Posterior vena cava (tissue), 2 donors: ENCODE results near the gene RNF212. TPM values are rescaled to one million over a fixed set of nuclear protein-coding genes. Genes with fewer than 3 reads are reported as not detected.

Experiments used
- DNase-seq: peaks from one replicate; pipeline ENCODE4 v3.0.0-alpha.2; 2020; ENCODE audit warnings: low spot score
- intact Hi-C, 2 donors: fragments of 100-400 bp; cut with DNase I; formaldehyde crosslinking; loops; one replicate each; pipeline versions ENCODE4 v1.14.1 to v1.14.2; 2022 to 2023
- total RNA-seq, 2 donors: library from RNA; stranded (reverse); fragmentation: NEBNext Ultra II Directional; extraction: Animal tissue kit (Norgen Biotek cat#: 25700); gene quantifications; one replicate each; pipeline ENCODE4 v1.2.1, GENCODE V29; 2021
- donor health status: DM: yes; HTN: yes; CAD: no.
- donor health status: DM: yes; HTN: yes; CAD: no.

The RNF212 gene
- total RNA-seq, 2 donors from 2014 or later: 0.76 to 4.0 TPM

DNA sequence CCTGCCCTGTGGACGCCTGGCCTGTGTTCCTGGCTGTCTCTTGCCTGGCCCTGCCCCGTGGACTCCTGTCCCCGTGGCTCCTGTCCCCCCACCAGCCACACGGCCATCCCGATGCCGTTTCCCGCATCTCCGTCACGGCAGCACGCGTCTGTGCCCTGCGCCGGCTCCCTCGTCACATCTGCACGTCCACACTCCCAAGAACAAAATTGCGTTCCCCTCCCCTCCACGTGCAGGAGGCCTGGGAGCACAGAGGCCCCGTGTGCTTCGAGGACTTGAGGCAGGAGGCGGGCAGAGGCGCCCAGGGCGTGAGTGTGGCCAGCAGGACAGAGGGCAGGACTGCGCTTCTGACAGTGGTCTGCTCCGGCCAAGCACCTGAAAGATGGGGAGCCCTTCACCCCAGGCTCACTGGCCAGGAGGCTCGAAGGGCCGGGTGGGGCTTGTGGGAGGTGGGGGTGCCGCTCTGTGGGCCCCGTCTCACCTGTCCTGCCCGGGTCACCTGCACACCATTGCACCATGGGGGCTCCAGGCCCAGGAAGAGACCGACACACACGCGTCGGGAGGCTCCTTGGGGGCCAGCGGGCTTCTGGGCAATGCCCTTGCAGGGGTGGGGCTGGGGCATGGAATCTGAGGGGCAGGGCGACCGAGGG is 84.7 kb downstream of the RNF212 start:
- intact Hi-C loops: no loop called here
- DNase-seq: no peak

DNA sequence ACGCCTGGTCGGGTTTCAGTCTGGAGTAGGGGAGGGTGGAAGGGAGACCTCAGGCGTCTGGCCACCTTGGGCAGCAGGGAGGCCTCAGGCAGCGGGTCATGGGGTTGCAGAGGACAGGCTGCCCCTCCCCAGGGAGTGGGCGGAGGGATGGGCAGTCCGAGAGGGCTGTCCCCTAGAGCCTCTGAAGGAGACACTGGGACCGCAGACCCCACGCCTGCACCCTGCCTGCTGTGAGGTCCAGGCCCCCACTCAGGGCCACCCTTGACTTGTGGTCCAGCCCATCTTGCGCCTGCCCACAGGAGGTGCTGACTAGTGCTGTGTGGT is 85.5 kb downstream of the RNF212 start:
- intact Hi-C loops: loop anchor here in 1 of 2 donors (1.0 kb wide), 1 partner anchor 35 kb away; the partner anchor contains the start of gene SLC26A1
- DNase-seq: no peak

DNA sequence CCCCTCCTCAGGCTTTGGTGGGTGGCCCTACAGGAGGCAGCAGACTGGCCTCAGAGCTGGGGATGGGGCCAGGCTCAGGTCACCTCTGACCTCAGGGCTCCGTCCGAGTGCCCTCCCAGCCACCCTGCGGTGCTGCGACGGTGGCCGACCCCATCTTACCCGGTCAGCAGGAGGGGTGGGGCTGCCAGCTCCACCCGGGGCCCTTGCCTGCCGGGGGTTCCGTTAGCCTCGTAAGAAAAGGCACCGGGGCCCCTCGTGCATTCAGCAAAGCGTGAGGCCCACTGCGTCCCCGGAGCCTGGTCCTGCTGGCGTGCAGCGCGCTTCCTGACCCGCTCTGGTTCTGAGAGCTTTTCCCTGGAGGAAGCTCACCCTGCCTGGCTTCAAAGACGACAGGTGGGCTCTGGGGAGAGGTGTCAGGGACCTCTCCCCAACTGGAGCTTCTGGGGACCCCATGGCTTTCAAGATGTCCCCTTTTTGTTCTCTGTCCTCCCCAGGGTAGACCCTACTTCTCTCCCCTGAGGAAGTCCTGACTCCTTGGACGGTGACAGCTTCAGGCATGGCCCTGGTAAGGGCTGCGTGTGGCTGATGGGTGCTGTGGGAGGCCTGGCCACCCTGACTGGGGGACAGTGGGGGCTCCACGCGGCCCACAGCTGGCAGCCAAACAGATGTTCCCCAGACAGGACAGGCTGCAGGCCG is 86.0 kb downstream of the RNF212 start:
- intact Hi-C loops: loop anchor here in 1 of 2 donors (1.0 kb wide), 1 partner anchor 34 kb away; the partner anchor contains the start of gene SLC26A1
- no peak for DNase-seq

DNA sequence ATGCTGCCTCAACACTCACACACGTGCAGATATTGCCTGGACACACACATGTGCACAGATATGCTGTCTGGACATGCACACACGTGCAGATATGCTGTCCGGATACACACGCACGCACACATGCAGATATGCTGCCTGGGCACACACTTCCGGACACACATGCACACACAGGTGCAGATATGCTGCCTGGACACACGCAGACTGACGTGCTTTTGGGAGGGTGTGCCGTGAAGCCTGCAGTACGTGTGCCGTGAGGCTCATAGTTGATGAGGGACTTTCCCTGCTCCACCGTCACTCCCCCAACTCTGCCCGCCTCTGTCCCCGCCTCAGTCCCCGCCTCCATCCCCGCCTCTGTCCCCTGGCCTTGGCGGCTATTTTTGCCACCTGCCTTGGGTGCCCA is 87.2 kb downstream of the RNF212 start:
- intact Hi-C loops: no loop called here
- DNase-seq: no peak

DNA sequence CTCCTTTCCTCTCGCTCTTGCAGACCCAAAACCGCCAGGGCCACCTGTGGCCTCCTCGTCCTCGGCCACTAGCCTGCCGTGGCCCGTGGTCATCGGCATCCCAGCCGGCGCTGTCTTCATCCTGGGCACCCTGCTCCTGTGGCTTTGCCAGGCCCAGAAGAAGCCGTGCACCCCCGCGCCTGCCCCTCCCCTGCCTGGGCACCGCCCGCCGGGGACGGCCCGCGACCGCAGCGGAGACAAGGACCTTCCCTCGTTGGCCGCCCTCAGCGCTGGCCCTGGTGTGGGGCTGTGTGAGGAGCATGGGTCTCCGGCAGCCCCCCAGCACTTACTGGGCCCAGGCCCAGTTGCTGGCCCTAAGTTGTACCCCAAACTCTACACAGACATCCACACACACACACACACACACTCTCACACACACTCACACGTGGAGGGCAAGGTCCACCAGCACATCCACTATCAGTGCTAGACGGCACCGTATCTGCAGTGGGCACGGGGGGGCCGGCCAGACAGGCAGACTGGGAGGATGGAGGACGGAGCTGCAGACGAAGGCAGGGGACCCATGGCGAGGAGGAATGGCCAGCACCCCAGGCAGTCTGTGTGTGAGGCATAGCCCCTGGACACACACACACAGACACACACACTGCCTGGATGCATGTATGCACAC is 88.3 kb downstream of the RNF212 start:
- no peak for DNase-seq

DNA sequence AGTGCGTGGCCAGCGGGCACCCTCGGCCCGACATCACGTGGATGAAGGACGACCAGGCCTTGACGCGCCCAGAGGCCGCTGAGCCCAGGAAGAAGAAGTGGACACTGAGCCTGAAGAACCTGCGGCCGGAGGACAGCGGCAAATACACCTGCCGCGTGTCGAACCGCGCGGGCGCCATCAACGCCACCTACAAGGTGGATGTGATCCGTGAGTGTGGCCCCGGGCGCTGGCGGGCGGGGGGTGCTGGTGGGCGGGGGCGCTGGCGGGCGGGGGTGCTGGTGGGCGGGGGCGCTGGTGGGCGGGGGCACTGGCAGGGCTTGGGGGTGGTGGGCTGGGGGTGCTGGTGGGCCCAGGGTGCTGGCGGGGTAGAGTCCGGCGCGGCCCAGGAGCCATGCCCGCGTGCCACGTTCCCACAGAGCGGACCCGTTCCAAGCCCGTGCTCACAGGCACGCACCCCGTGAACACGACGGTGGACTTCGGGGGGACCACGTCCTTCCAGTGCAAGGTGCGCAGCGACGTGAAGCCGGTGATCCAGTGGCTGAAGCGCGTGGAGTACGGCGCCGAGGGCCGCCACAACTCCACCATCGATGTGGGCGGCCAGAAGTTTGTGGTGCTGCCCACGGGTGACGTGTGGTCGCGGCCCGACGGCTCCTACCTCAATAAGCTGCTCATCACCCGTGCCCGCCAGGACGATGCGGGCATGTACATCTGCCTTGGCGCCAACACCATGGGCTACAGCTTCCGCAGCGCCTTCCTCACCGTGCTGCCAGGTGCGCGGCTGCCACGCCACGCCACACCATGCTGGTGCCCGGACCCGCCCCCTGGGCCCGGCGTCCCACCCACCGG is 89.2 kb downstream of the RNF212 start:
- DNase-seq: no peak
- intact Hi-C loops: no loop called here

More for the DNA sequence above, 88.3 kb downstream of the RNF212 start:
- intact Hi-C loops: no loop called here

DNA sequence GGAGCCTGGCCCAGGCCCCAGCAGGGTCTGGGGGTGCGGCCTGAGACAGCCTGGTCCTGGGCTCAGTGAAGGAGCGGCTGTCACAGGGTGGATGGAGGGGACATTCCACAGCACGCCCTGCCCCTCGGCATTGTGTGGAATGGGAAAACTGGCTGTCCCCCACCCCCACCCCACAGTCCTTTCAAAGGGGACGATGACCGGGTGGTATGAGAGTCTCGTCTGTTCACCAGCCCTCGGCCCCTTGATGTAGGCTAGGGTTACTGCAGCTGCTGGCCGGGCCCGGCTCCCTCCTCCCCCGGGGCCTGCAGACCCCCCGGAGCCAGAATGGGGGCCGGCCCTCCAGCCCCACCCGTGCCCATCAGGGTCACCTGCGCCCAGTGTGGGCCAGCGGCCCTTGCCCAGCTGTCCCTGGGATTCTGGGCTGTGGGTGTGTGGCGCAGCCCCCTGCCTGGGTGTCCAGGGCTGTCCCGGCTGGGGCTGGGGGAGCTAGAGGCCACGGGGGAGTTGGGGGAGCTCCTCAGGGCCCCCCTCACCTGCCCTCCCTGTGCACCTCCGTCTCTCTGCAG is 90.2 kb downstream of the RNF212 start:
- intact Hi-C loops: no loop called here
- no peak for DNase-seq

DNA sequence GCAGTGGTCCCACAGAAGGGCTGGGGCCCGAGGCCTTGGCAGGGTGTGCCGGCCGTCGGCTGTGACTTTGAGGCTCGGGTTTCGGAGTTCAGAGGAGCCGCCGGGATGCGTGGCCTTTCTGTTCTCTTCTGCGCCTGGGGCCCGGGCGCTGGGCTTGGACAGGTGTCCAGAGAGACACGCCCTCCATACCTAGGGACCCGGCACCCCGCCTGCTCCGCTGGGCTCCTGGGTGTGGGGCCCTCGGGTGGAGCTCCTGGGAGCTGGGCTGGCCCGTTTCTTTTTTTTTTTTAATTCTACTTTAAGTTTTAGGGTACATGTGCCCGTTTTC is 90.7 kb downstream of the RNF212 start:
- intact Hi-C loops: no loop called here
- no peak for DNase-seq

DNA sequence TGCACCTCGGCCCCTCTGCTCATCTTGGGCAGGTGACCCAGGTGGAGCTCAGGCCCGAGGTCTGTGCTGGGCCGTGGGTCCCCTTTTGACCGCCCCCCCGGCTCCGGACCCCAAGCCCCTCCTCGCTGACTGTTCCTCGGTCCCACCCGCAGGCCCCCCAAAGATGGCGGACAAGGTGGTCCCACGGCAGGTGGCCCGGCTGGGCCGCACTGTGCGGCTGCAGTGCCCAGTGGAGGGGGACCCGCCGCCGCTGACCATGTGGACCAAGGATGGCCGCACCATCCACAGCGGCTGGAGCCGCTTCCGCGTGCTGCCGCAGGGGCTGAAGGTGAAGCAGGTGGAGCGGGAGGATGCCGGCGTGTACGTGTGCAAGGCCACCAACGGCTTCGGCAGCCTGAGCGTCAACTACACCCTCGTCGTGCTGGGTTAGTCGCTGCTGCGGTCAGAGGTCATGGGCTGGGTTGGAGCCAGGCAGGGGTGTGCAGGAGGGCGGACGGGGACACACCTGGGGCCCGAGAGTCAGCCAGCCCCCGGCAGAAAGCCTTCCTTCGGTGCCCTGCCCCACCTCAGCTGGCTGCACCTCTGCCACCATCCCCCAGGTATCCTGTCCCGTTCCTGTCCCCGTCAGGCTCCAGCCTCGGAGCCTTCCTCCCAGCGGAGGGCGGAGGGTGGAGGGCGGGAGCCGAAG is 91.2 kb downstream of the RNF212 start:
- DNase-seq: no peak
- intact Hi-C loops: no loop called here

Other genes starting within 250 kb of the RNF212 start
- gene GAK, start 181.2 kb downstream of the RNF212 start, total RNA-seq: 10 to 100 TPM; 63.5 to 73.5 TPM
- gene TMEM175, start 181.1 kb downstream of the RNF212 start, total RNA-seq: 10 to 100 TPM; 15.3 to 16.4 TPM
- gene DGKQ, start 140.0 kb downstream of the RNF212 start, total RNA-seq: 10 to 100 TPM; 10.8 to 11.9 TPM
- 10 to 100 TPM; 19.0 to 29.0 TPM for gene IDUA, start 126.5 kb downstream of the RNF212 start, total RNA-seq
- gene SLC26A1, start 120.2 kb downstream of the RNF212 start, total RNA-seq: under 1 TPM in 1 of 2 donors, not detected in 1; 0.14 TPM
- gene FGFRL1, start 101.9 kb downstream of the RNF212 start, total RNA-seq: 10 to 100 TPM; 16.2 to 20.7 TPM
- gene SPON2, start 59.0 kb upstream of the RNF212 start, total RNA-seq: 10 to 100 TPM; 18.1 to 63.3 TPM
- gene CTBP1, start 135.6 kb upstream of the RNF212 start, total RNA-seq: 100 to 1,000 TPM; 109 to 113 TPM
- gene MAEA, start 176.3 kb upstream of the RNF212 start, total RNA-seq: 10 to 100 TPM; 37.5 to 43.7 TPM
- gene UVSSA, start 233.6 kb upstream of the RNF212 start, total RNA-seq: 10 to 100 TPM; 14.3 to 14.7 TPM